ENCODE measurements around the gene BMP2.

BMP2 gene

GRCh38 chr20:6767536-6768227 is at the start of gene BMP2:
BMP2 (plus strand) TSS chr20:6767686; CDS start chr20:6770127, 2,441 bp downstream.
- DNase-seq: peak; percentile 20

GRCh38 chr20:6718662-6719368 is 48.7 kb upstream of the BMP2 start:
- DNase-seq: no peak

GRCh38 chr20:6719369-6719721 is 48.1 kb upstream of the BMP2 start:
- DNase-seq: no peak

- no peak for DNase-seq
These were observed 40.7 kb upstream of the BMP2 start for GRCh38 chr20:6726761-6727160.

GRCh38 chr20:6730672-6731328 is 36.7 kb upstream of the BMP2 start:
- no peak for DNase-seq

GRCh38 chr20:6732001-6732447 is 35.5 kb upstream of the BMP2 start:
- DNase-seq: no peak

- DNase-seq: no peak
These were observed 34.6 kb upstream of the BMP2 start for GRCh38 chr20:6732851-6733250.

- no peak for DNase-seq
These were observed 33.5 kb upstream of the BMP2 start for GRCh38 chr20:6733965-6734364.

- DNase-seq: no peak
These were observed 31.3 kb upstream of the BMP2 start for GRCh38 chr20:6735942-6736845.

GRCh38 chr20:6739406-6739805 is 28.1 kb upstream of the BMP2 start:
- DNase-seq: no peak

- DNase-seq: no peak
These were observed 27.4 kb upstream of the BMP2 start for GRCh38 chr20:6740096-6740495.

- no peak for DNase-seq
These were observed 23.3 kb upstream of the BMP2 start for GRCh38 chr20:6744180-6744579.

GRCh38 chr20:6744805-6745204 is 22.7 kb upstream of the BMP2 start:
- DNase-seq: no peak

GRCh38 chr20:6746901-6747609 is 20.4 kb upstream of the BMP2 start:
- DNase-seq: no peak

- DNase-seq: no peak
These were observed 17.0 kb upstream of the BMP2 start for GRCh38 chr20:6750438-6750837.

GRCh38 chr20:6756693-6757595 is 10.5 kb upstream of the BMP2 start:
- DNase-seq: peak; percentile 83

- no peak for DNase-seq
These were observed 2.9 kb upstream of the BMP2 start for GRCh38 chr20:6764619-6765018.

GRCh38 chr20:6765469-6766058 is 1.9 kb upstream of the BMP2 start:
- peak; percentile 58 for DNase-seq

GRCh38 chr20:6766433-6766832 is 1.1 kb upstream of the BMP2 start:
- DNase-seq: no peak

- DNase-seq: no peak
These were observed 355 bp upstream of the BMP2 start for GRCh38 chr20:6767126-6767535.
